Fibroblast of lung (primary cell): ENCODE measurements around the gene SPATC1L. TPM values are rescaled to one million over a fixed set of nuclear protein-coding genes. Genes with fewer than 3 reads are reported as not detected.

Experiments
- DNase-seq, 2 donors: peaks; one replicate each; pipeline versions ENCODE4 v3.0.0 to v3.0.0-alpha.2; 2010; ENCODE audit warnings: low read depth in 2 of 2
- H2AFZ ChIP-seq: 2 replicates; pipeline ENCODE4 v1.5.1; 2012; ENCODE audit warnings: low read length, control low read depth, inconsistent platforms
- H3K27ac ChIP-seq: 2 replicates; pipeline ENCODE4 v1.5.1; 2011; ENCODE audit warnings: low read length, control low read depth; ENCODE audit not compliant: insufficient read depth
- H3K27me3 ChIP-seq: 2 replicates; pipeline ENCODE4 v1.5.1; 2011; ENCODE audit warnings: mild to moderate bottlenecking, low read length; ENCODE audit not compliant: control insufficient read depth, insufficient read depth
- H3K36me3 ChIP-seq: 2 replicates; pipeline ENCODE4 v1.5.1; 2011; ENCODE audit warnings: low read length; ENCODE audit not compliant: control insufficient read depth, insufficient read depth
- H3K4me1 ChIP-seq: 2 replicates; pipeline ENCODE4 v1.5.1; 2011; ENCODE audit warnings: low read length; ENCODE audit not compliant: control insufficient read depth, insufficient read depth; ENCODE audit errors: extremely low read depth
- H3K4me2 ChIP-seq: 2 replicates; pipeline ENCODE4 v1.5.1; 2011; ENCODE audit warnings: low read length, control low read depth; ENCODE audit not compliant: insufficient read depth; ENCODE audit errors: extremely low read depth
- H3K4me3 ChIP-seq, 4 experiments: fragments of 200-600 bp in 1 of 4; sonication (generic) in 1 of 4; replicated peaks in 1 of 4; 2 replicates each; pipeline ENCODE4 v1.5.1; 2011 to 2016; ENCODE audit warnings: low read length in 4 of 4, low read depth in 3 of 4, mild to moderate bottlenecking in 3 of 4, control low read depth in 2 of 4, inconsistent platforms in 1 of 4, mixed read lengths in 1 of 4; ENCODE audit not compliant: insufficient read depth in 1 of 4; ENCODE audit errors: control extremely low read depth in 1 of 4
- H3K79me2 ChIP-seq: 2 replicates; pipeline ENCODE4 v1.5.1; 2012; ENCODE audit warnings: mild to moderate bottlenecking, low read length, inconsistent platforms; ENCODE audit not compliant: control insufficient read depth, insufficient read depth
- H3K9ac ChIP-seq: 2 replicates; pipeline ENCODE4 v1.5.1; 2011; ENCODE audit warnings: mild to moderate bottlenecking, low read length, control low read depth; ENCODE audit not compliant: insufficient read depth
- H3K9me3 ChIP-seq: 2 replicates; pipeline ENCODE4 v1.5.1; 2012; ENCODE audit warnings: low read depth, low read length; ENCODE audit not compliant: control insufficient read depth, insufficient read depth
- H4K20me1 ChIP-seq: 2 replicates; pipeline ENCODE4 v1.5.1; 2011; ENCODE audit warnings: low read length; ENCODE audit not compliant: control insufficient read depth, insufficient read depth; ENCODE audit errors: extremely low read depth
- CTCF ChIP-seq, 2 donors: IDR thresholded peaks in 1 of 2; conservative IDR thresholded peaks in 1 of 2; 1 replicate in 1 of 2; 2 replicates in 1 of 2; pipeline ENCODE4 v1.5.1; 2011 to 2012; ENCODE audit warnings: low read length in 2 of 2, control low read depth in 1 of 2, inconsistent platforms in 1 of 2, low read depth in 1 of 2, mild to moderate bottlenecking in 1 of 2
- EZH2 ChIP-seq: IDR thresholded peaks from 2 replicates; pipeline ENCODE4 v1.5.1; 2012; ENCODE audit warnings: low read length, control low read depth, mild to moderate bottlenecking; ENCODE audit errors: missing control alignments
- polyA plus RNA-seq, 2 donors: library from polyadenylated mRNA; depleted of rRNA in 1 of 2; stranded (reverse) in 1 of 2; unstranded in 1 of 2; fragments of >200 nt; gene quantifications; 2 replicates each; pipeline ENCODE4 v1.2.1, GENCODE V29; 2011 to 2012; ENCODE audit warnings: missing spikeins in 1 of 2
- total RNA-seq: library from RNA; depleted of rRNA; stranded (reverse); fragments of >200 nt; gene quantifications from 2 replicates; pipeline ENCODE4 v1.2.1, GENCODE V29; 2014

SPATC1L gene
- total and polyA plus RNA-seq, 2 donors (not counting 1 experiment from before 2014, with no cell fraction given), result 2.9 to 9.6 TPM

- H3K9me3 ChIP-seq, result no peaks in the 10 kb centered on the region
- no peak for DNase-seq
- no peak overlapping the region for H2AFZ ChIP-seq
- peaks cover 38% of the 10 kb centered on the region for H3K36me3 ChIP-seq
- H3K79me2 ChIP-seq, result peaks cover 77% of the 10 kb centered on the region
- H3K27ac ChIP-seq, result no peak overlapping the region
- no peaks in the 10 kb centered on the region for H4K20me1 ChIP-seq
- TF ChIP-seq EZH2 (no peak), CTCF (conservative IDR thresholded peaks at IDR 0.05 in 1 of 2, IDR thresholded peaks at IDR 0.05 in 1 of 2; ENCODE audit: low read depth in 1 of 2, low read length in 2 of 2) (no peak)
- H3K4me1 ChIP-seq, result peaks cover 6% of the 10 kb centered on the region
- no peak overlapping the region for H3K9ac ChIP-seq
- no peaks in the 10 kb centered on the region for H3K27me3 ChIP-seq
- H3K4me2 ChIP-seq, result no peak overlapping the region
- no peak overlapping the region for H3K4me3 ChIP-seq
Measured at GRCh38 chr21:46222436-46223116, 38.3 kb upstream of the SPATC1L start.

- H3K9ac ChIP-seq, result no peak overlapping the region
- no peaks in the 10 kb centered on the region for H4K20me1 ChIP-seq
- no peak overlapping the region for H3K4me2 ChIP-seq
- DNase-seq, result no peak
- peaks cover 74% of the 10 kb centered on the region for H3K79me2 ChIP-seq
- no peak overlapping the region for H3K27ac ChIP-seq
- H3K4me3 ChIP-seq, result no peak overlapping the region
- peaks cover 4% of the 10 kb centered on the region for H3K4me1 ChIP-seq
- peaks cover 41% of the 10 kb centered on the region for H3K36me3 ChIP-seq
- H2AFZ ChIP-seq, result no peak overlapping the region
- no peaks in the 10 kb centered on the region for H3K9me3 ChIP-seq
- TF ChIP-seq EZH2 (no peak), CTCF (conservative IDR thresholded peaks at IDR 0.05 in 1 of 2, IDR thresholded peaks at IDR 0.05 in 1 of 2; ENCODE audit: low read depth in 1 of 2, low read length in 2 of 2) (no peak)
- H3K27me3 ChIP-seq, result no peaks in the 10 kb centered on the region
Measured at GRCh38 chr21:46221664-46222435, 37.6 kb upstream of the SPATC1L start.

- Histone ChIP-seq H3K36me3 (peaks cover 41% of the 10 kb centered on the region), H3K79me2 (peaks cover 66% of the 10 kb centered on the region), H3K4me1 (no peaks in the 10 kb centered on the region), H4K20me1 (no peaks in the 10 kb centered on the region), H3K27me3 (no peaks in the 10 kb centered on the region), H3K9me3 (no peaks in the 10 kb centered on the region), H3K4me2 (no peak overlapping the region), H2AFZ (no peak overlapping the region), H3K9ac (no peak overlapping the region), H3K4me3 (no peak overlapping the region), H3K27ac (no peak overlapping the region)
- DNase-seq, result no peak
- TF ChIP-seq CTCF (conservative IDR thresholded peaks at IDR 0.05 in 1 of 2, IDR thresholded peaks at IDR 0.05 in 1 of 2; ENCODE audit: low read depth in 1 of 2, low read length in 2 of 2) (no peak), EZH2 (no peak)
Measured at GRCh38 chr21:46220847-46221246, 36.6 kb upstream of the SPATC1L start.
